ENCODE measurements around the gene TOR4A. TPM values are rescaled to one million over a fixed set of nuclear protein-coding genes. Genes with fewer than 3 reads are reported as not detected.

The TOR4A gene
- total RNA-seq, 2 donors from 2014 or later: 2.6 to 8.8 TPM

GRCh38 chr9:137295238-137295811, 17.8 kb downstream of the TOR4A start:
- no peak overlapping the region for H3K27ac Mint-ChIP-seq
- no peaks in the 10 kb centered on the region for H3K9me3 Mint-ChIP-seq
- ATAC-seq (peak; percentile 79 to 81), DNase-seq (ENCODE audit: low spot score in 2 of 2) (peak in 1 of 2 donors; percentile 82)
- H3K36me3 Mint-ChIP-seq: no peaks in the 10 kb centered on the region

- H3K36me3 Mint-ChIP-seq: no peaks in the 10 kb centered on the region
- H3K27ac Mint-ChIP-seq: no peak overlapping the region
- DNase-seq (ENCODE audit: low spot score in 2 of 2): peak in 1 of 2 donors; percentile 55
- H3K9me3 Mint-ChIP-seq: no peaks in the 10 kb centered on the region
- peak; percentile 12 to 34 for ATAC-seq
Measured at GRCh38 chr9:137295849-137296669, 18.5 kb downstream of the TOR4A start.

GRCh38 chr9:137296670-137297664, 19.4 kb downstream of the TOR4A start:
- H3K9me3 Mint-ChIP-seq: no peaks in the 10 kb centered on the region
- DNase-seq (ENCODE audit: low spot score in 2 of 2) (no peak), ATAC-seq (no peak)
- H3K27ac Mint-ChIP-seq: no peak overlapping the region
- H3K36me3 Mint-ChIP-seq: no peaks in the 10 kb centered on the region

- DNase-seq (ENCODE audit: low spot score in 2 of 2): no peak
- no peak overlapping the region for H3K27ac Mint-ChIP-seq
- no peaks in the 10 kb centered on the region for H3K9me3 Mint-ChIP-seq
- no peak for ATAC-seq
- H3K36me3 Mint-ChIP-seq: no peaks in the 10 kb centered on the region
Measured at GRCh38 chr9:137297966-137298365, 20.4 kb downstream of the TOR4A start.

GRCh38 chr9:137298401-137299202, 21.1 kb downstream of the TOR4A start:
- Mint-ChIP-seq H3K36me3 (no peaks in the 10 kb centered on the region), H3K27ac (no peak overlapping the region), H3K9me3 (no peaks in the 10 kb centered on the region)
- ATAC-seq: no peak
- DNase-seq (ENCODE audit: low spot score in 2 of 2): no peak

- H3K27ac Mint-ChIP-seq: no peak overlapping the region
- no peaks in the 10 kb centered on the region for H3K36me3 Mint-ChIP-seq
- no peak for ATAC-seq
- DNase-seq (ENCODE audit: low spot score in 2 of 2): no peak
- H3K9me3 Mint-ChIP-seq: no peaks in the 10 kb centered on the region
Measured at GRCh38 chr9:137299203-137299565, 21.7 kb downstream of the TOR4A start.

- ATAC-seq (no peak), DNase-seq (ENCODE audit: low spot score in 2 of 2) (no peak)
- Mint-ChIP-seq H3K27ac (no peak overlapping the region), H3K36me3 (no peaks in the 10 kb centered on the region), H3K9me3 (no peaks in the 10 kb centered on the region)
Measured at GRCh38 chr9:137299938-137300337, 22.4 kb downstream of the TOR4A start.

- Mint-ChIP-seq H3K9me3 (no peaks in the 10 kb centered on the region), H3K27ac (peak overlapping the region in 1 of 2 donors; percentile 62)
- no peak for ATAC-seq
Measured at GRCh38 chr9:137300567-137301080, 23.1 kb downstream of the TOR4A start.

GRCh38 chr9:137301081-137301947, 23.8 kb downstream of the TOR4A start:
- DNase-seq (ENCODE audit: low spot score in 2 of 2) (peak; percentile 51 to 60), ATAC-seq (peak; percentile 23 to 38)
- Mint-ChIP-seq H3K36me3 (no peaks in the 10 kb centered on the region), H3K9me3 (no peaks in the 10 kb centered on the region), H3K27ac (no peak overlapping the region)

More at GRCh38 chr9:137300567-137301080, 23.1 kb downstream of the TOR4A start:
- H3K36me3 Mint-ChIP-seq: no peaks in the 10 kb centered on the region
- no peak for DNase-seq (ENCODE audit: low spot score in 2 of 2)

GRCh38 chr9:137302118-137302448, 24.6 kb downstream of the TOR4A start, which contains the start of gene NRARP:
Gene NRARP (minus strand): TSS chr9:137302271. CDS start chr9:137301928, 343 bp downstream.
- H3K36me3 Mint-ChIP-seq: no peaks in the 10 kb centered on the region
- DNase-seq (ENCODE audit: low spot score in 2 of 2) (peak; percentile 87 to 96), ATAC-seq (peak; percentile 78 to 82)
- H3K27ac Mint-ChIP-seq: no peak within 1 kb of the TSS
- no peaks in the 10 kb centered on the region for H3K9me3 Mint-ChIP-seq

- no peaks in the 10 kb centered on the region for H3K9me3 Mint-ChIP-seq
- no peak for DNase-seq (ENCODE audit: low spot score in 2 of 2)
- no peak overlapping the region for H3K27ac Mint-ChIP-seq
- peak; percentile 50 to 52 for ATAC-seq
- no peaks in the 10 kb centered on the region for H3K36me3 Mint-ChIP-seq
Measured at GRCh38 chr9:137302449-137303150, 25.1 kb downstream of the TOR4A start.

- DNase-seq (ENCODE audit: low spot score in 2 of 2) (no peak), ATAC-seq (no peak)
- no peaks in the 10 kb centered on the region for H3K36me3 Mint-ChIP-seq
- H3K27ac Mint-ChIP-seq: no peak overlapping the region
- no peaks in the 10 kb centered on the region for H3K9me3 Mint-ChIP-seq
Measured at GRCh38 chr9:137303151-137303892, 25.8 kb downstream of the TOR4A start.

- ATAC-seq: no peak
- Mint-ChIP-seq H3K9me3 (no peaks in the 10 kb centered on the region), H3K27ac (no peak overlapping the region), H3K36me3 (no peaks in the 10 kb centered on the region)
- no peak for DNase-seq (ENCODE audit: low spot score in 2 of 2)
Measured at GRCh38 chr9:137303893-137304382, 26.4 kb downstream of the TOR4A start.
